ENCODE data around the gene CASP6. TPM values are rescaled to one million over a fixed set of nuclear protein-coding genes. Genes with fewer than 3 reads are reported as not detected.
A peak's percentile ranks its signal among the peaks of the same experiment; 100 is the strongest.

Gene CASP6
- polyA plus RNA-seq, 3 donors = 4.7 to 24.4 (median 23.3) TPM

DNA sequence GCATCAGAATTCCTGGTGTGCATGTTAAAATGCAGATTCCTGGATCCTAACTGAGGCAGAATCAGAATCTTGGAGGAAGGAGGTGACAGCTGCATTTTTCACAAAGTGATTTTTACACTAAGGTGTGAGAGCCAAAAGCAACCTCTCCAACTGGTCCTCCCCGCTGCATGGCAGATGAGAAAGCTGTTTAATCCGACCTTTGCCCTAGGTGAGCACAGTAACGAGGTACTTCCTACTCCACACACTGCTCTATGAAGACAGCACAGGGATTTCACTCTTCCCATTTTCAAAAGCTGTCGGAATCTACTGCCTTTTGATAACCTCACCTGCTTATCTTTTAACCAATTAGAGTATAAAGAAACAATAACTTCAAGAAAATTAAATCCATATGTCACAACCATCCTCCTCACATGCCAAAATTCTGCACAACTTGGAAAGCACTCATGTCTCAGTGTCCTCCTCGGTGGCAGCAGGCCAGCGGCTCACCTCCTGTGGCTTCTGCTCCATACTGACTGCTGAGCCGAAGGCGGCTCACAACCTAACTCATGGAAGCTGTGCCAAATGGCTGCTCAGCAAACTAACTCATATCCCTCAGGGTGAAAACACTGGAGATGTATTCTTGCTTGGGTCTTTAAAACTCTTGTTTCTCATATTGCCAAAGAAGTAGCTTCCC, 3.6 kb downstream of the CASP6 start:
- H3K36me3 Mint-ChIP-seq = peaks cover 9 to 13% of the 10 kb centered on the region in 2 donors
- Histone ChIP-seq H3K4me1 (ENCODE audit: control insufficient read depth in 1 of 2, insufficient read depth in 2 of 2, low read length in 2 of 2) (peaks cover 21 to 30% of the 10 kb centered on the region in 2 donors), H3K36me3 (replicated peaks in 1 of 2; ENCODE audit: control insufficient read depth in 1 of 2, insufficient read depth in 2 of 2, low read length in 2 of 2) (peaks cover 0 to 8% of the 10 kb centered on the region in 2 donors), H2AFZ (ENCODE audit: insufficient read depth, low read depth, low read length, poor library complexity, severe bottlenecking) (no peak overlapping the region), H3K9me3 (replicated peaks in 1 of 2; ENCODE audit: control insufficient read depth in 1 of 2, insufficient read depth in 1 of 2, low read length in 2 of 2) (no peaks in the 10 kb centered on the region), H3K27ac (ENCODE audit: low read depth in 1 of 2, low read length in 2 of 2) (no peak overlapping the region), H3K79me2 (ENCODE audit: insufficient read depth, low read length) (peaks cover 22% of the 10 kb centered on the region), H3K4me2 (replicated peaks; ENCODE audit: extremely low read depth, low read length, poor library complexity, severe bottlenecking) (no peak overlapping the region), H3K9ac (ENCODE audit: insufficient read depth, low read length, poor library complexity, severe bottlenecking) (no peak overlapping the region), H4K20me1 (ENCODE audit: insufficient read depth, low read length) (peaks cover 6% of the 10 kb centered on the region), H3K27me3 (ENCODE audit: control insufficient read depth in 2 of 2, insufficient read depth in 2 of 2, low read length in 2 of 2) (no peaks in the 10 kb centered on the region), H3K4me3 (replicated peaks in 1 of 3; ENCODE audit: low read depth in 2 of 3, low read length in 3 of 3) (no peak overlapping the region)
- H3K4me1 Mint-ChIP-seq = peaks cover 29% of the 10 kb centered on the region
- WGBS (ENCODE audit: insufficient coverage) = 87% methylated on average over 6 of the region's 8 CpGs
- no peak for DNase-seq
- no peaks in the 10 kb centered on the region for H3K9me3 Mint-ChIP-seq
- intact Hi-C loops (cut with micrococcal nuclease) = loop anchor here (10.0 kb wide), 3 partner anchors 115 to 265 kb away; partner anchors contain the start of genes GAR1 (in 1 of the 2), RRH (in 1 of the 2) and SEC24B (in 1 of the 2)
- H3K27ac Mint-ChIP-seq = peak overlapping the region in 1 of 7 donors; percentile 8
- TF ChIP-seq, protein P1, sequence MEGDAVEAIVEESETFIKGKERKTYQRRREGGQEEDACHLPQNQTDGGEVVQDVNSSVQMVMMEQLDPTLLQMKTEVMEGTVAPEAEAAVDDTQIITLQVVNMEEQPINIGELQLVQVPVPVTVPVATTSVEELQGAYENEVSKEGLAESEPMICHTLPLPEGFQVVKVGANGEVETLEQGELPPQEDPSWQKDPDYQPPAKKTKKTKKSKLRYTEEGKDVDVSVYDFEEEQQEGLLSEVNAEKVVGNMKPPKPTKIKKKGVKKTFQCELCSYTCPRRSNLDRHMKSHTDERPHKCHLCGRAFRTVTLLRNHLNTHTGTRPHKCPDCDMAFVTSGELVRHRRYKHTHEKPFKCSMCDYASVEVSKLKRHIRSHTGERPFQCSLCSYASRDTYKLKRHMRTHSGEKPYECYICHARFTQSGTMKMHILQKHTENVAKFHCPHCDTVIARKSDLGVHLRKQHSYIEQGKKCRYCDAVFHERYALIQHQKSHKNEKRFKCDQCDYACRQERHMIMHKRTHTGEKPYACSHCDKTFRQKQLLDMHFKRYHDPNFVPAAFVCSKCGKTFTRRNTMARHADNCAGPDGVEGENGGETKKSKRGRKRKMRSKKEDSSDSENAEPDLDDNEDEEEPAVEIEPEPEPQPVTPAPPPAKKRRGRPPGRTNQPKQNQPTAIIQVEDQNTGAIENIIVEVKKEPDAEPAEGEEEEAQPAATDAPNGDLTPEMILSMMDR (IDR thresholded peaks at IDR 0.05) = no peak
- H3K27me3 Mint-ChIP-seq (ENCODE audit: low read depth in 3 of 3) = peaks cover 1 to 2% (median 2%) of the 10 kb centered on the region in 3 donors
- H3K4me3 Mint-ChIP-seq = no peak overlapping the region

DNA sequence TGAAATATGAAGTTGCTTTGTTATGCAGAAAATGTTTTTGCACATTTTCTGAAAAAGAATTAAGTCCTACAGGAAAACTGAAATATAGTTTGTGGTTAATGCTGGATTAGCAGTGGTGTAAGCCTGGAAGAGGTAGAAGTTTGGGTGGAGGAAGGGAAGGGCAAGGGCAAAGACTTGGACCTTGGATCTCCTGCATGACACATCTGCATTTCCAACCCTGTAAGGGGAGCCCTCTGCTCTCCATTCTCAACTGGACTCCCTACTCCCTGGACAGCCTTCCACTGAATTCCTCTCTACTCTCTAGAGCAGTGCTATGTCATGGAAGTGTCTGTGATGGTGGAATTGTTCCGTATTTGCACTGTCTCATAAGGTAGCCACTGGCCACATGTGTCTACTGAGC, 4.6 kb downstream of the CASP6 start:
- Histone ChIP-seq H3K9ac (ENCODE audit: insufficient read depth, low read length, poor library complexity, severe bottlenecking) (no peak overlapping the region), H3K27ac (ENCODE audit: low read depth in 1 of 2, low read length in 2 of 2) (no peak overlapping the region), H3K4me2 (replicated peaks; ENCODE audit: extremely low read depth, low read length, poor library complexity, severe bottlenecking) (no peak overlapping the region), H3K9me3 (replicated peaks in 1 of 2; ENCODE audit: control insufficient read depth in 1 of 2, insufficient read depth in 1 of 2, low read length in 2 of 2) (no peaks in the 10 kb centered on the region), H3K36me3 (replicated peaks in 1 of 2; ENCODE audit: control insufficient read depth in 1 of 2, insufficient read depth in 2 of 2, low read length in 2 of 2) (peaks cover 6 to 16% of the 10 kb centered on the region in 2 donors), H3K27me3 (ENCODE audit: control insufficient read depth in 2 of 2, insufficient read depth in 2 of 2, low read length in 2 of 2) (no peaks in the 10 kb centered on the region), H3K4me3 (replicated peaks in 1 of 3; ENCODE audit: low read depth in 2 of 3, low read length in 3 of 3) (no peak overlapping the region), H3K4me1 (ENCODE audit: control insufficient read depth in 1 of 2, insufficient read depth in 2 of 2, low read length in 2 of 2) (peaks cover 14 to 20% of the 10 kb centered on the region in 2 donors), H4K20me1 (ENCODE audit: insufficient read depth, low read length) (peaks cover 6% of the 10 kb centered on the region), H3K79me2 (ENCODE audit: insufficient read depth, low read length) (peaks cover 22% of the 10 kb centered on the region), H2AFZ (ENCODE audit: insufficient read depth, low read depth, low read length, poor library complexity, severe bottlenecking) (no peak overlapping the region)
- 100% methylated on average over 1 of the region's 1 CpG for WGBS (ENCODE audit: insufficient coverage)
- H3K27ac Mint-ChIP-seq = no peak overlapping the region
- TF ChIP-seq, protein P1 (IDR thresholded peaks at IDR 0.05) = no peak
- H3K4me1 Mint-ChIP-seq = peaks cover 22% of the 10 kb centered on the region
- no peak for DNase-seq
- H3K4me3 Mint-ChIP-seq = no peak overlapping the region
- H3K36me3 Mint-ChIP-seq = peaks cover 15 to 18% of the 10 kb centered on the region in 2 donors
- peaks cover 1 to 2% (median 2%) of the 10 kb centered on the region in 3 donors for H3K27me3 Mint-ChIP-seq (ENCODE audit: low read depth in 3 of 3)
- intact Hi-C loops (cut with micrococcal nuclease) = no loop called here
- no peaks in the 10 kb centered on the region for H3K9me3 Mint-ChIP-seq
